PC-9 (cell line): ENCODE measurements around the gene CERS3. TPM values are rescaled to one million over a fixed set of nuclear protein-coding genes. Genes with fewer than 3 reads are reported as not detected.

Source experiments
- BruUV-seq: library from RNA; stranded (reverse); fragments of 400-500 nt; replicated peaks from 2 replicates; lab custom pipeline; 2021; lab: Mats Ljungman, UMichigan
- CTCF ChIA-PET: fragments of 300-600 bp; sonication (Branson Sonifier 250); formaldehyde crosslinking; loops from one replicate; lab custom pipeline; 2022; ENCODE audit warnings: antibody characterized with exemption; lab: Charles Lee
- POLR2A ChIA-PET: fragments of 300-600 bp; sonication (Branson Sonifier 250); formaldehyde crosslinking; loops from one replicate; lab custom pipeline; 2022; ENCODE audit warnings: antibody characterized with exemption; ENCODE audit not compliant: unreplicated experiment; lab: Charles Lee
- DNase-seq, 2 experiments: peaks; one replicate each; pipeline versions ENCODE4 v3.0.0 to v3.0.0-alpha.2; 2015 to 2022; ENCODE audit warnings: mixed read lengths in 1 of 2
- H2AFZ ChIP-seq: fragments of 200-600 bp; sonication (generic); 2 replicates; pipeline ENCODE4 v1.8.1; 2017; ENCODE audit warnings: antibody characterized with exemption
- H3F3A ChIP-seq: fragments of 200-600 bp; sonication (generic); 2 replicates; pipeline ENCODE4 v1.8.1; 2017; ENCODE audit warnings: antibody characterized with exemption, mild to moderate bottlenecking, low read depth; ENCODE audit not compliant: insufficient read depth
- H3K27ac ChIP-seq: fragments of 200-600 bp; sonication (generic); 2 replicates; pipeline ENCODE4 v1.6.1; 2016; ENCODE audit warnings: mixed run types
- H3K27me3 ChIP-seq: fragments of 200-600 bp; sonication (generic); 2 replicates; pipeline ENCODE4 v1.6.1; 2016; ENCODE audit warnings: low read depth, mixed run types; ENCODE audit not compliant: insufficient read depth
- H3K36me3 ChIP-seq: fragments of 200-600 bp; sonication (generic); 2 replicates; pipeline ENCODE4 v1.6.1; 2016; ENCODE audit warnings: low read depth, mixed run types
- H3K4me1 ChIP-seq: fragments of 200-600 bp; sonication (generic); replicated peaks from 2 replicates; pipeline ENCODE4 v1.6.1; 2016; ENCODE audit warnings: mixed run types; ENCODE audit not compliant: insufficient read depth
- H3K4me2 ChIP-seq: fragments of 200-600 bp; sonication (generic); 2 replicates; pipeline ENCODE4 v1.6.1; 2017; ENCODE audit warnings: mixed run types
- H3K4me3 ChIP-seq: fragments of 200-600 bp; sonication (generic); 2 replicates; pipeline ENCODE4 v1.6.1; 2016; ENCODE audit warnings: mixed run types
- H3K79me2 ChIP-seq: fragments of 200-600 bp; sonication (generic); 2 replicates; pipeline ENCODE4 v1.6.1; 2017; ENCODE audit warnings: low read depth, mixed run types
- H3K9me2 ChIP-seq: fragments of 200-600 bp; sonication (generic); 2 replicates; pipeline ENCODE4 v1.8.1; 2017; ENCODE audit warnings: mild to moderate bottlenecking; ENCODE audit not compliant: insufficient read depth
- H3K9me3 ChIP-seq: fragments of 200-600 bp; sonication (generic); 2 replicates; pipeline ENCODE4 v1.8.1; 2016; ENCODE audit warnings: low read depth; ENCODE audit not compliant: insufficient read depth
- H4K20me1 ChIP-seq: fragments of 200-600 bp; sonication (generic); 2 replicates; pipeline ENCODE4 v1.8.1; 2017; ENCODE audit not compliant: insufficient read depth
- EZH2 ChIP-seq: fragments of 200-600 bp; sonication (generic); IDR thresholded peaks from 2 replicates; pipeline ENCODE4 v1.8.0; 2017; ENCODE audit warnings: antibody characterized with exemption, low read depth
- intact Hi-C: fragments of 100-400 bp; cut with micrococcal nuclease; formaldehyde crosslinking; loops from one replicate; pipeline ENCODE4 v1.10.0; 2022; ENCODE audit not compliant: unreplicated experiment
- total RNA-seq: library from RNA; stranded (reverse); gene quantifications from 2 replicates; pipeline ENCODE4 v1.2.3, GENCODE V29; 2021
- TF ChIP-seq, protein P1 (sequence below): fragments of 200-600 bp; sonication (generic); conservative IDR thresholded peaks from 2 replicates; pipeline ENCODE4 v1.6.1; 2017; ENCODE audit warnings: mixed run types, antibody characterized with exemption, mild to moderate bottlenecking, moderate library complexity

Gene CERS3
- total RNA-seq, 1 experiment from 2014 or later, result not detected

DNA sequence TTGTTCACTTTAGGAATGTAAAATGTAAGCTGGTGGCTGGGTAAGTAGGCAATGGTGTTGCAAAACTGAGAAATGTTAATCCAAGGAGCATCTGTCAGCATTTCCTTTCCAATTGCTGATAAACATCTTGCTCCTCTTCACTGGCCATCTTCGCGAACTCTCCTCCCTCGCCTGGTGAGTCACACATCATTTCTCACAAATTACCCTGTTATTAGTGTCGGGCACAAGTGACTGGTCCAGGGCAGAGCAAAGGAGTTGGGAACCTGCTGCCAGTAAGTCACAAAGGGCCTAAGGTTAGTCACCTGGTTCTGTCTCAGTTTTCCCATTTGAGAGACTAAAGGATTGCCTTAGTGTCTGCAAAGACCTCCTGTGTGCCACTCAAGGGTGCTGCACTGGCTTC is 13.0 kb downstream of the CERS3 start:
- no peaks in the 10 kb centered on the region for H3K9me2 ChIP-seq
- no peak overlapping the region for H2AFZ ChIP-seq
- ChIA-PET POLR2A (no interaction called here), CTCF (no interaction called here)
- H3K79me2 ChIP-seq, result no peaks in the 10 kb centered on the region
- intact Hi-C loops, result no loop called here
- H3K27ac ChIP-seq, result no peak overlapping the region
- H3K4me2 ChIP-seq, result no peak overlapping the region
- H3F3A ChIP-seq, result no peaks in the 10 kb centered on the region
- no peak overlapping the region for H3K4me3 ChIP-seq
- no peaks in the 10 kb centered on the region for H3K4me1 ChIP-seq
- no peak for DNase-seq
- BruUV-seq, result no TSS peak
- H4K20me1 ChIP-seq, result no peaks in the 10 kb centered on the region
- H3K27me3 ChIP-seq, result peaks cover 33% of the 10 kb centered on the region
- H3K9me3 ChIP-seq, result no peaks in the 10 kb centered on the region
- no peaks in the 10 kb centered on the region for H3K36me3 ChIP-seq
- TF ChIP-seq EZH2, result no peak
- TF ChIP-seq, protein P1, sequence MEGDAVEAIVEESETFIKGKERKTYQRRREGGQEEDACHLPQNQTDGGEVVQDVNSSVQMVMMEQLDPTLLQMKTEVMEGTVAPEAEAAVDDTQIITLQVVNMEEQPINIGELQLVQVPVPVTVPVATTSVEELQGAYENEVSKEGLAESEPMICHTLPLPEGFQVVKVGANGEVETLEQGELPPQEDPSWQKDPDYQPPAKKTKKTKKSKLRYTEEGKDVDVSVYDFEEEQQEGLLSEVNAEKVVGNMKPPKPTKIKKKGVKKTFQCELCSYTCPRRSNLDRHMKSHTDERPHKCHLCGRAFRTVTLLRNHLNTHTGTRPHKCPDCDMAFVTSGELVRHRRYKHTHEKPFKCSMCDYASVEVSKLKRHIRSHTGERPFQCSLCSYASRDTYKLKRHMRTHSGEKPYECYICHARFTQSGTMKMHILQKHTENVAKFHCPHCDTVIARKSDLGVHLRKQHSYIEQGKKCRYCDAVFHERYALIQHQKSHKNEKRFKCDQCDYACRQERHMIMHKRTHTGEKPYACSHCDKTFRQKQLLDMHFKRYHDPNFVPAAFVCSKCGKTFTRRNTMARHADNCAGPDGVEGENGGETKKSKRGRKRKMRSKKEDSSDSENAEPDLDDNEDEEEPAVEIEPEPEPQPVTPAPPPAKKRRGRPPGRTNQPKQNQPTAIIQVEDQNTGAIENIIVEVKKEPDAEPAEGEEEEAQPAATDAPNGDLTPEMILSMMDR, result no peak

DNA sequence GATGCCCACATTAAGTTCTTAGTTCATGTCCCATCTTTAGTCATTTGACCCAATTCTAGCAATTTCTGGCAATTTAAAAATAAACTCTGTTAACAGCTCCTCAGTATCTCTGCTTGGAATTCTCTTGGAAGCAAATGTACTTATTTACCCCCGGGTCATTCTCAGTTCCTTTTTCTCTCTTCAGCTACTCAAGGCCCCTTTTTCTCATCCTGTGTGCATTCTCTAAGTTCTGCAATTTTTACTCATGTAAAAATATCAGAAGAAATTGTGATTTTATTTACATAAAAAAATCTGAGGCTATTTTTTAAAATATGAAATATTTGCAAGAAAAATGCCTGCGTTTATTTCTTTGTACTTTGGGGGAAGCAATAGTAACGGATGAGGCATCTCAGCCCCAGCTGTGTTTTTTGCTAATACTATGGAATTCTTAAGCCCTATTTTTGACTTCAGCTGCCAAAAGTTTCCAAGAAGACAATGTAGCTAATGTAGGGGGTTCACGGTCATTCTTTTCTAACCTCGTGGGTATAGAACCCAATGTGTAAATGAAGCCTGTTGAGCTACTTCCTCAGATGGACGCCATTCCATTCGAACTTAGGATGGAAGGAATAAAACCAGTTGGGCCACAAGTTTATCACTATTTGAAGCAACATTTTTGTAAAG is 20.0 kb downstream of the CERS3 start:
- Histone ChIP-seq H3K9me2 (no peaks in the 10 kb centered on the region), H3K4me2 (no peak overlapping the region), H3K79me2 (no peaks in the 10 kb centered on the region), H3K27ac (no peak overlapping the region), H3K36me3 (no peaks in the 10 kb centered on the region), H3K4me1 (no peaks in the 10 kb centered on the region), H2AFZ (no peak overlapping the region), H3K9me3 (no peaks in the 10 kb centered on the region), H3K4me3 (no peak overlapping the region), H3K27me3 (peaks cover 25% of the 10 kb centered on the region), H3F3A (no peaks in the 10 kb centered on the region), H4K20me1 (no peaks in the 10 kb centered on the region)
- intact Hi-C loops, result no loop called here
- ChIA-PET CTCF (no interaction called here), POLR2A (no interaction called here)
- TF ChIP-seq, protein P1, result no peak
- DNase-seq, result no peak
- no TSS peak for BruUV-seq

DNA sequence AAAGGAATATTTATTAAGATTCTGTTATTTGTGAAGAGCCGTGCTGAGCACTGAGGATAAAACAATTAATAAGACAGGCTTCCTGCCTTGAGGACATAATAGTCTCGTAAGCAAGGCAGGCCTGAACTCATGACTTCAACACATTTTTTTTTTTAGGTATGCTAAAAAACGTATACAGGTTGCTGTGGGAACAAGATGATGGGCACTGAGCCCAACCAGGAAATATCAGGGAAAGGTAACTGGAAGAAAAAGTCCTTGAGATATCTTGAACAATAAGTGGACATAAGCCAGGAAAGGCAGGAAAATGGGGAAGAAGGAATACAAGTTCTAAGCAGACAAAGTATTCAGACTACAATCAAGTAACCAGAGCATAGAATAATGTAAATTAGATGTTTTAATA is 26.1 kb downstream of the CERS3 start:
- Histone ChIP-seq H3K4me2 (no peak overlapping the region), H3K9me2 (no peaks in the 10 kb centered on the region), H3K27me3 (peaks cover 54% of the 10 kb centered on the region), H4K20me1 (no peaks in the 10 kb centered on the region), H3K36me3 (no peaks in the 10 kb centered on the region), H3K79me2 (no peaks in the 10 kb centered on the region), H3K4me1 (no peaks in the 10 kb centered on the region), H3K9me3 (no peaks in the 10 kb centered on the region), H3F3A (no peaks in the 10 kb centered on the region), H3K4me3 (no peak overlapping the region), H2AFZ (no peak overlapping the region), H3K27ac (no peak overlapping the region)
- POLR2A ChIA-PET, result no interaction called here
- DNase-seq, result no peak
- CTCF ChIA-PET, result no interaction called here
- intact Hi-C loops, result no loop called here
- no peak for TF ChIP-seq EZH2
- TF ChIP-seq, protein P1, result no peak
- no TSS peak for BruUV-seq
